Anterior cingulate cortex (tissue), 58 donors: ENCODE data around the gene COX6B2.
"Not testable (repeated sequence)": the region's sequence is repeated elsewhere in the genome, so short reads cannot be mapped to it uniquely, and the experiment has no call there.

Experiments
- DNase-seq, 58 donors: peaks; one replicate each; lab custom pipeline; 2025; lab: John Stamatoyannopoulos, UW

The COX6B2 gene

GRCh38 chr19:55354698-55355212 lies at the start of gene COX6B2:
TSS of gene COX6B2 (minus strand) at chr19:55354719. CDS start at chr19:55354521, 198 bp downstream.
- no peak for DNase-seq

DNA sequence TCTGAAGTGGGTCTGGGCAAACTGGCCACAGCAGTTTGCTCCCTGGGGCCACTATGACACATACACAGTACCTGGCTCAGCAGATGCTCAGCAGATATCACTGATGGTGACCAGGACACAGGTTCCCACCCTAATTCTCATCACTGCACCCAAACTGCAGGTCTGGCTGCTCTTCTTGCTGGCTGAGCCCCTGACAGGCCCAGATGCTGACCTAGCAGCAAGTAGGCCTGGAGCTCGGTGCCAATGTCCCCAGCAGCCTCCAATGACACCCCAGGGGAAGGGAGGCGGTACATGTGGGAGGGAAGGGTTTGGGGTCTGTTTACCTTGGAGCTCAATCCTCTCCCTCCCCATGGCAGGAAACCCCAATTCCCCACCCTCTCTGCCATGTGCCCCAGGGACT lies 48.0 kb upstream of the COX6B2 start:
- DNase-seq: no peak

DNA sequence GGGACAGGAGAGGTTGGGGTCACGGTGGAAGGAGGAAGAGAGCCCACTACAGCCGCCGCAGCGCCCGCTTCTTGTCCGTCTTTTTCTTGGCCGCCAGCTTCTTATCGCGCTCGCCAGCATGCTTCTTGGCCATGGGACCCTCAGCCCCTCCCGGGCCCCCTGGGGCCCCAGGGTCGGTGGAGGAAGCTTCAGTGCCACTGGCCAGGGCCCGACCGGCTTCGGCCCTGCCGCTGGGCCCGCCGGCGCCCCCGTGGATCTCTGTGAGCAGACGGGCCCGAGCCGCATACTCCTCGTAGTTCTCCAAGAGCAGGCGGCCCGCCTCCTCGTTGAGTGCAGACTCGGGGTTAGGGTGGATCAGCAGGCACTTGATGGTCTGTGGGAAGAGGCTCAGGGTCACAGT lies 46.9 kb upstream of the COX6B2 start:
- DNase-seq: not testable (repeated sequence)

GRCh38 chr19:55400281-55401087 lies 46.0 kb upstream of the COX6B2 start:
- no peak for DNase-seq

- DNase-seq: no peak
Measured at GRCh38 chr19:55398200-55398925, 43.8 kb upstream of the COX6B2 start.

DNA sequence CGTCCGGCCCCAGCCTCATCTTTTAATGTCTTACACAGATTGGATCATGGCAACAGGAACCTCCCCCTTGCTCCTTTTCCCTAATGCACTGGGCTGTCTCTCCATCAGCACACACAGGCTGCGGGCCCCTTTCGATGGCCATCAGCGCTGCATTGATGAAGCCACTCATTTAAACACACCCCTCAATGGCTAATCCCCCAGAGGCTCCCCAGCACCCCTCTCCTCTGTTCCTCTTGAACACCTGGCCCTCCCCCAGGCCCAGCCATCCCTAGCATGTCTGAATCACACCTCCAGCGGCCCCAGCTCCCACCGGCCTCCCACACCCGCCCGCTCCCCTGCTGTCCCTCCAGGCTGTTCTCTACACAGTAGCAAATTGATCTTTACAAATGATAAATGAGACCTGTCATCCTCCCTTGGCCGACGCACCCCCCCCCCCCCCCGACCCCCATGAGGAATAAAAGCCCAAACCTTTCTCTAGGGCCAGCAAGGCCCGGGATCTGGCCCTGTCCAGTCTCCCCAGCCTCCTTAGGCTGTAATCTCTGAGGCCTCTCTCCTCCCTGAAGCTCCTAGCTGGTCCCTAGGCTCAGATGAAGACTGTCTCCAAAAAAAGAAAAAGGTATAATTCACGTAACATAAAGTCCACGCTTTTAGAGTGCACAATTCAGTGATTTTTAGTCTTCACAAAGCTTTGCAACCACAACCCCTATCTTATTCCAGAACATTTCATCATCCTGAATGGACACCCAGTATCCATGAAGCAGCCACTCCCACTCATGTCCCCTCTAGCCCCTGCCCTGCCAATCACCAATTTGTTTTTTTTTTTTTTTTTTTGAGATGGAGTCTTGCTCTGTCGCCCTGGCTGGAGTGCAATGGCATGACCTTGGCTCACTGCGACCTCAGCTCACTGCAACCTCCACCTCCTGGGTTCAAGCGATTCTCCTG lies 38.6 kb upstream of the COX6B2 start:
- peak in 4 of 58 donors; percentile 9 to 13 (median 11) for DNase-seq

DNA sequence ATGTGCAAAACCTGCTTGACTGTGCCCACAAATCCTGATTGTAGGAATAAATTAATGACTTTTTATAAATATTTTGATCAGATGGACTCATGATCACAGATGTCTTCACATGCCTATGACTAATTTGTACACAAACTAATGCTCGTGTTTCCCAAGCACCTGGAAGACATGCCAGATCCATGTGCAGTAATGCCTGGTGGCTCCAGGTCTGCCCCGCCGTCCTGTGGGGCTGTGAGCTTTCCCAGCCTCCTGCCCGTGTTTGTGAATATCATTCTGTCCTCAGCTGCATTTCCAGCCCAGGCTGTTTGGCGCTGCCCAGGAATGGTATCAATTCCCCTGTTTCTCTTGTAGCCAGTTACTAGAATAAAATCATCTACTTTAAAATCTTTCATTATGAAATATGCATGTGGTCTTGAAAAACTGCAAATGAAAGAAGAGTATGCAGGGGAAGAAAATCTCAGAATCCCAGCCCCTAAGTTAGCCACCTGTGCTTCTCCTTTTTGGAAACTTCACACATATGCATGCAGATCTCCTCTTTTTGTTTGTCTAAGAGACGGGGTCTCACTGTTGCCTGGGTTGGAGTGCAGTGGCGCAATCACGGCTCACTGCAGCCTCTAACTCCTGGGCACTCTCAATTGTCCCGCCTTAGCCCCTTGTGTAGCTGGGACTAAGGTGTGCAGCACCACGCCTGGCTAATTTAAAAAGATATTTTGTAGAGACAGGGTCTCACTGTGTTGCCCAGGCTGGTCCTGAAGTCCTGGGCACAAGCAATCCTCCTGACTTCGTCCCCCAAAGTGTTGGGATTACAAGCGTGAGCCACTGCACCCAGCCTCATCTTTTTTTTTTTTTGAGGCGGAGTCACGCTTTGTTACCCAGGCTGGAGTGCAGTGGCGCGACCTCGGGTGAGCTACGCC lies 37.4 kb upstream of the COX6B2 start:
- DNase-seq: no peak

GRCh38 chr19:55391191-55391670 lies 36.7 kb upstream of the COX6B2 start:
- DNase-seq: peak in 2 of 58 donors; percentile 5 to 41

GRCh38 chr19:55390461-55390880 lies 36.0 kb upstream of the COX6B2 start:
- DNase-seq: no peak

- DNase-seq: no peak
Measured at GRCh38 chr19:55389386-55390317, 35.1 kb upstream of the COX6B2 start.

DNA sequence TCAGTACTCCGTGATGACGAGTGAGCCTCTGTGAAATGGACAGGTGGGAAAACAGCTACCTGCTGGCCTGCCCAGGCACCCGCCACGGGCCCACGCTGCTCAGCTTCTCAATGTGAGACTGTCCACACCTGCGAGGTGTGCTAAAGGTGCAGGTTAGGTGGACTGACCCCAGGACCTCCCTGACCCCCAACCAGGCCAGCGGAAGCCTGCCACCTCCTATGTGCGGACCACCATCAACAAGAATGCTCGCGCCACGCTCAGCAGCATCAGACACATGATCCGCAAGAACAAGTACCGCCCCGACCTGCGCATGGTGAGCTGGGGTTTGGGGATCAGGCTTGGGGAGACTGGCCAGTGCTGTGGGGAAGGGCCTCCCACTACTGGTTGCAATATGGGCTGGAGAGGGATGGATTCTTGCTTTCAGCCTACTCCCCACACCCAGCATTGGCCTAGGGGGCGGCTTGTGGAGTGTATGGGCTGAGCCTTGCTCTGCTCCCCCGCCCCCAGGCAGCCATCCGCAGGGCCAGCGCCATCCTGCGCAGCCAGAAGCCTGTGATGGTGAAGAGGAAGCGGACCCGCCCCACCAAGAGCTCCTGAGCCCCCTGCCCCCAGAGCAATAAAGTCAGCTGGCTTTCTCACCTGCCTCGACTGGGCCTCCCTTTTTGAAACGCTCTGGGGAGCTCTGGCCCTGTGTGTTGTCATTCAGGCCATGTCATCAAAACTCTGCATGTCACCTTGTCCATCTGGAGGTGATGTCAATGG lies 33.4 kb upstream of the COX6B2 start:
- no peak for DNase-seq

DNA sequence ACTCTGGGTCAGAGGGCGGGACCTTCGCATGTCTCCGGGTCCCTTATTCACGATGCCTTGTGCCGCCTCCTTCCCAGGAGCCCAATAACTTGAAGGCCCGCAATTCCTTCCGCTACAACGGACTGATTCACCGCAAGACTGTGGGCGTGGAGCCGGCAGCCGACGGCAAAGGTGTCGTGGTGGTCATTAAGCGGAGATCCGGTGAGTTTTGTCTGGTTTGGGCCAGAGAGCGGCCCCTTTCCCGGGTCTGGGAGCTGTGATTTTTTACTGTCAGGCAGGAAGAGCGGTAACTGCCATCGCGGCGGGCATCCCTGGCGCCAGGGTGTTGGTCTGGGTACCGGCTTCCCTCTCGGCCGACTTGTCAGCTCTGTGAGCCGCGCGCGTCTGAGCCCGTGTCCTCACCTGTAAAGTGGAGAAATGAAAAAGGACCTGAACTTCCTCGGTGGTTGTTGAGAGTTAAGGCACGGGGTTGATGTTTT lies 32.0 kb upstream of the COX6B2 start:
- peak in 1 of 58 donors; percentile 26 for DNase-seq

DNA sequence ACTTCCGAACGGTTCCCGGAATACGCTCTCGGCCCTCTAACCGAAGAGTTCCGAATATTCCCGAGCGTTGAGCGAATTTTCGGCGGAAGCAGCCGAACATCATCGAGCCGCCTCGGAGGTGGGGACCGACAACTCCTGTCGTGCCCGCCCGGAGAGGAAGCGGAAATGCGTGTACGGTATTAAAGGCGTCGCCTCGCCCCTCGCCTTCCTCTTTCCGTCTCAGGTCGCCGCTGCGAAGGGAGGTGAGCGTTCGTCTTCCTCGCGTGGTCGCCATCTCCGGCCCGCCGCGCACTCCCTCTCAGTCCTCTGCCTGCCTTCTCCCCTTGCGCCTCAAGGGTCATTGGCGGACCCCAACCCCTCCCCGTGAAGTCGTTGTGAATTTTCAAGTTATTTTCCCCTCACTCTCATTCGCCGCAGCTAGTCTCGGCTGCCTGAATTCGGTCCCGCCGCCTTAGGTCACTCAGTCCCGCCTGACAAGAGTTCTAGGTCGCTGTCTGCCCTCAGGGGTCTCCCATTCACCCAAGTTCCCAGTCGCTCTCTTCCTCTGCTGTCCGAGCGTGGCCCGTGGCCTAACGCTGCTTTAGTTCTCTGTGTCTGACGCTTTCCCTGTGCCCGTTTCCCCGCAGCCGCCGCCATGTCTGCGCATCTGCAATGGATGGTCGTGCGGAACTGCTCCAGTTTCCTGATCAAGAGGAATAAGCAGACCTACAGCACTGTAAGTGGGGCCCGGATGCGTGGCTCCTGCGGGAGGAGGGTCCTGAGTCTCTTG lies 31.4 kb upstream of the COX6B2 start, which contains the start of gene RPL28:
Gene RPL28 (plus strand): TSS at position 209 of the 769 bp plus-strand sequence. CDS start 426 bp downstream, at position 635.
- DNase-seq: peak; percentile 84 to 99 (median 97)

- peak; percentile 39 to 98 (median 91) for DNase-seq
Measured at GRCh38 chr19:55384920-55385723, 30.6 kb upstream of the COX6B2 start.
